Choroid plexus epithelial cell (primary cell): Measurements from ENCODE around the gene KCNE4.

Source experiments
- DNase-seq: peaks from one replicate; pipeline ENCODE4 v3.0.0-alpha.2; 2010; ENCODE audit warnings: low read depth
- H3K4me3 ChIP-seq: 2 replicates; pipeline ENCODE4 v1.5.1; 2011; ENCODE audit warnings: low read depth, mild to moderate bottlenecking, control low read depth, low read length, moderate library complexity
- TF ChIP-seq, protein P1 (sequence below): conservative IDR thresholded peaks from 2 replicates; pipeline ENCODE4 v1.5.1; 2011; ENCODE audit warnings: low read depth, mild to moderate bottlenecking, control low read depth, inconsistent platforms, low read length, moderate library complexity

The KCNE4 gene

GRCh38 chr2:223012291-223012690 is 39.7 kb upstream of the KCNE4 start:
- DNase-seq, result no peak
- no peak overlapping the region for H3K4me3 ChIP-seq
- TF ChIP-seq, protein P1, sequence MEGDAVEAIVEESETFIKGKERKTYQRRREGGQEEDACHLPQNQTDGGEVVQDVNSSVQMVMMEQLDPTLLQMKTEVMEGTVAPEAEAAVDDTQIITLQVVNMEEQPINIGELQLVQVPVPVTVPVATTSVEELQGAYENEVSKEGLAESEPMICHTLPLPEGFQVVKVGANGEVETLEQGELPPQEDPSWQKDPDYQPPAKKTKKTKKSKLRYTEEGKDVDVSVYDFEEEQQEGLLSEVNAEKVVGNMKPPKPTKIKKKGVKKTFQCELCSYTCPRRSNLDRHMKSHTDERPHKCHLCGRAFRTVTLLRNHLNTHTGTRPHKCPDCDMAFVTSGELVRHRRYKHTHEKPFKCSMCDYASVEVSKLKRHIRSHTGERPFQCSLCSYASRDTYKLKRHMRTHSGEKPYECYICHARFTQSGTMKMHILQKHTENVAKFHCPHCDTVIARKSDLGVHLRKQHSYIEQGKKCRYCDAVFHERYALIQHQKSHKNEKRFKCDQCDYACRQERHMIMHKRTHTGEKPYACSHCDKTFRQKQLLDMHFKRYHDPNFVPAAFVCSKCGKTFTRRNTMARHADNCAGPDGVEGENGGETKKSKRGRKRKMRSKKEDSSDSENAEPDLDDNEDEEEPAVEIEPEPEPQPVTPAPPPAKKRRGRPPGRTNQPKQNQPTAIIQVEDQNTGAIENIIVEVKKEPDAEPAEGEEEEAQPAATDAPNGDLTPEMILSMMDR, result no peak

- TF ChIP-seq, protein P1, result no peak
- no peak overlapping the region for H3K4me3 ChIP-seq
Measured at GRCh38 chr2:223019390-223019930, 32.5 kb upstream of the KCNE4 start.

DNA sequence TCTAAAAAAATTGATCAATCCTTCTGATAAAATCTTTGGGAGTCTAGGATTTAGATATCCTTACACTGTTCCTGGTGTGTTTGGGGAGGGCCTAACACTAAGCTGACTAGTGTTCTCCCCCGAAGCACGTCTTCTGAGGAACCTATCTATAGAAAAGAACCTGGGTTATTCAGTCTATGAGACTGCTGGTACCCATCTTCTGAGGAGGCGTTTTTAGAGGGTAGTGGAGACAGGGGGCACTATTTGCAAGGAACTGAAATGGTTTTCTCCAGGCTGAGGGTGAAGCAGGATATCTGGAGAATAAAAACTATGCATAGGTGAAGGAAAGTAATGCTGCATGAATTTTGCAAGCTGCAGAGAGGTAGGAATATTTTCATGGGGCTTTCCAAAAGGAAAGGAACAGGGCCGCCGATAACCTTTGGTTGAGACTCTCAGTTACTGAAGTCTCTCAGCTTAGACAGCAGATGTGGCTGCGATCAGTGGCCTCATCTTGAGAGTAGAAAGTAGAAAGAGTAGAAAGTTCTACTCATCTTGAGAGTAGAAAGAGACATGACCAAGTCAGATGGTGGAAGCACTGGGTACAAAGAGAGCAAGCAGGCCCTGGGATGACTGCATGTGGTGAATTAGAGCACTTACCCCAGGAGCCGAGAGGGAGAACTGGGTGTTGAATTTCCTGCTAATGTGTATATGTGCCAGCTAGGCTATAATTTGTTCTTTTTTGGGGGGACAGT is 31.8 kb upstream of the KCNE4 start:
- no peak overlapping the region for H3K4me3 ChIP-seq
- DNase-seq, result no peak
- TF ChIP-seq, protein P1, result no peak

More at GRCh38 chr2:223019390-223019930, 32.5 kb upstream of the KCNE4 start:
- no peak for DNase-seq

GRCh38 chr2:223020971-223021675 is 30.9 kb upstream of the KCNE4 start:
- no peak overlapping the region for H3K4me3 ChIP-seq
- DNase-seq, result no peak
- TF ChIP-seq, protein P1, result no peak

GRCh38 chr2:223026357-223027110 is 25.5 kb upstream of the KCNE4 start:
- no peak overlapping the region for H3K4me3 ChIP-seq
- peak; percentile 50 for DNase-seq
- TF ChIP-seq, protein P1, result no peak

DNA sequence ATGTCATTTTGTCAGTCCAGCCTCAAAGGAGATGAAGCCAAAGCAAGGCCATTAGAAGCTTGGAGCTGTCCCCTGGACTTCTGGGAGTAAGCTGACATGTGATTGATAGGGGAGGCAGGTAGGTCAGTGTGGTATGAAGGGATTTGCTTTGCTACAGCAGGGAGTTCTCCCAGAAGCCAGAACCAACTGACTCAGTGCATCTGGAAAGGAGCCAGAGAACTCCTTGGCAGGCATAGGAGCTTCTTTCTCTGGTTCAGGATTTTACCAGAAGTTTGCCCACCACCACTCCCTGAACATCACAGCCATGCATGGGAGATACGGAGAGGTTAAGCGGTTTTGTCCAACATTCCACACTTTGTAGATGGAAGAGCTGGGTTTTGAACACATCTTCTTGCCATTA is 24.5 kb upstream of the KCNE4 start:
- H3K4me3 ChIP-seq, result no peak overlapping the region
- TF ChIP-seq, protein P1, result no peak
- peak; percentile 47 for DNase-seq
